ENCODE measurements around the gene ATP5F1A.
"Not testable (repeated sequence)": the region's sequence is repeated elsewhere in the genome, so short reads cannot be mapped to it uniquely, and the experiment has no call there.

Gene ATP5F1A

GRCh38 chr18:46098616-46098933 is 479 bp upstream of the ATP5F1A start:
- no peak for TF ChIP-seq MAX (IDR thresholded peaks at IDR 0.05; ENCODE audit: low read depth, low read length)
- H3K4me3 ChIP-seq (ENCODE audit: low read depth, low read length): peak overlapping the region; percentile 89
- no peak for DNase-seq (ENCODE audit: low read depth)

- H3K4me3 ChIP-seq (ENCODE audit: low read depth, low read length): peak overlapping the region; percentile 89
- DNase-seq (ENCODE audit: low read depth): no peak
- TF ChIP-seq MYC (IDR thresholded peaks at IDR 0.05; ENCODE audit: low read depth, low read length): no peak
- TF ChIP-seq CTCF (IDR thresholded peaks at IDR 0.05; ENCODE audit: low read depth, low read length): no peak
- TF ChIP-seq POLR2A (IDR thresholded peaks at IDR 0.05; ENCODE audit: extremely low read depth, insufficient read length): no peak
- TF ChIP-seq MAX (IDR thresholded peaks at IDR 0.05; ENCODE audit: low read depth, low read length): no peak
Observed at GRCh38 chr18:46097431-46097800, 680 bp downstream of the ATP5F1A start.

- TF ChIP-seq MAX (IDR thresholded peaks at IDR 0.05; ENCODE audit: low read depth, low read length) (no peak), CTCF (IDR thresholded peaks at IDR 0.05; ENCODE audit: low read depth, low read length) (no peak), POLR2A (IDR thresholded peaks at IDR 0.05; ENCODE audit: extremely low read depth, insufficient read length) (no peak), MYC (IDR thresholded peaks at IDR 0.05; ENCODE audit: low read depth, low read length) (no peak)
- DNase-seq (ENCODE audit: low read depth): peak; percentile 29
- H3K4me3 ChIP-seq (ENCODE audit: low read depth, low read length): peak overlapping the region; percentile 89
Observed at GRCh38 chr18:46096651-46097300, 1.3 kb downstream of the ATP5F1A start.

- TF ChIP-seq MAX (IDR thresholded peaks at IDR 0.05; ENCODE audit: low read depth, low read length) (no peak), CTCF (IDR thresholded peaks at IDR 0.05; ENCODE audit: low read depth, low read length) (no peak), MYC (IDR thresholded peaks at IDR 0.05; ENCODE audit: low read depth, low read length) (no peak), POLR2A (IDR thresholded peaks at IDR 0.05; ENCODE audit: extremely low read depth, insufficient read length) (no peak)
- no peak for DNase-seq (ENCODE audit: low read depth)
- H3K4me3 ChIP-seq (ENCODE audit: low read depth, low read length): peak overlapping the region; percentile 43
Observed at GRCh38 chr18:46095532-46095931, 2.6 kb downstream of the ATP5F1A start.

- not testable (repeated sequence) for H3K4me3 ChIP-seq (ENCODE audit: low read depth, low read length)
- peak; percentile 50 for DNase-seq (ENCODE audit: low read depth)
Observed at GRCh38 chr18:46088501-46088900, 9.6 kb downstream of the ATP5F1A start.

- no peak overlapping the region for H3K4me3 ChIP-seq (ENCODE audit: low read depth, low read length)
- no peak for TF ChIP-seq MAX (IDR thresholded peaks at IDR 0.05; ENCODE audit: low read depth, low read length)
- no peak for TF ChIP-seq CTCF (IDR thresholded peaks at IDR 0.05; ENCODE audit: low read depth, low read length)
- no peak for TF ChIP-seq POLR2A (IDR thresholded peaks at IDR 0.05; ENCODE audit: extremely low read depth, insufficient read length)
- TF ChIP-seq MYC (IDR thresholded peaks at IDR 0.05; ENCODE audit: low read depth, low read length): no peak
Observed at GRCh38 chr18:46084431-46084830, 13.7 kb downstream of the ATP5F1A start.

GRCh38 chr18:46080156-46080555 is 17.9 kb downstream of the ATP5F1A start:
- DNase-seq (ENCODE audit: low read depth): no peak
- H3K4me3 ChIP-seq (ENCODE audit: low read depth, low read length): no peak overlapping the region
- no peak for TF ChIP-seq POLR2A (IDR thresholded peaks at IDR 0.05; ENCODE audit: extremely low read depth, insufficient read length)
- no peak for TF ChIP-seq CTCF (IDR thresholded peaks at IDR 0.05; ENCODE audit: low read depth, low read length)
- no peak for TF ChIP-seq MAX (IDR thresholded peaks at IDR 0.05; ENCODE audit: low read depth, low read length)
- TF ChIP-seq MYC (IDR thresholded peaks at IDR 0.05; ENCODE audit: low read depth, low read length): no peak

More at GRCh38 chr18:46084431-46084830, 13.7 kb downstream of the ATP5F1A start:
- no peak for DNase-seq (ENCODE audit: low read depth)
